Metanephros (tissue), 2 donors: Measurements from ENCODE around the gene MPIG6B. TPM values are rescaled to one million over a fixed set of nuclear protein-coding genes. Genes with fewer than 3 reads are reported as not detected.

Source experiments
- small RNA-seq: library from RNA; depleted of rRNA; stranded (forward); fragments of <200 nt; gene quantifications from one replicate; pipeline ENCODE3, GENCODE V24; 2014; ENCODE audit warnings: low replicate concordance
- total RNA-seq: library from RNA; depleted of rRNA; stranded (reverse); fragments of >200 nt; gene quantifications from one replicate; pipeline ENCODE4 v1.2.3, GENCODE V29; 2014

Gene MPIG6B, protein sequence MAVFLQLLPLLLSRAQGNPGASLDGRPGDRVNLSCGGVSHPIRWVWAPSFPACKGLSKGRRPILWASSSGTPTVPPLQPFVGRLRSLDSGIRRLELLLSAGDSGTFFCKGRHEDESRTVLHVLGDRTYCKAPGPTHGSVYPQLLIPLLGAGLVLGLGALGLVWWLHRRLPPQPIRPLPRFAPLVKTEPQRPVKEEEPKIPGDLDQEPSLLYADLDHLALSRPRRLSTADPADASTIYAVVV
- total RNA-seq, result 4.7 TPM

GRCh38 chr6:31723245-31723979 is at the start of gene MPIG6B:
Gene MPIG6B, plus strand, starts transcription at chr6:31723373. Its CDS starts 11 bp downstream, at chr6:31723384.

DNA sequence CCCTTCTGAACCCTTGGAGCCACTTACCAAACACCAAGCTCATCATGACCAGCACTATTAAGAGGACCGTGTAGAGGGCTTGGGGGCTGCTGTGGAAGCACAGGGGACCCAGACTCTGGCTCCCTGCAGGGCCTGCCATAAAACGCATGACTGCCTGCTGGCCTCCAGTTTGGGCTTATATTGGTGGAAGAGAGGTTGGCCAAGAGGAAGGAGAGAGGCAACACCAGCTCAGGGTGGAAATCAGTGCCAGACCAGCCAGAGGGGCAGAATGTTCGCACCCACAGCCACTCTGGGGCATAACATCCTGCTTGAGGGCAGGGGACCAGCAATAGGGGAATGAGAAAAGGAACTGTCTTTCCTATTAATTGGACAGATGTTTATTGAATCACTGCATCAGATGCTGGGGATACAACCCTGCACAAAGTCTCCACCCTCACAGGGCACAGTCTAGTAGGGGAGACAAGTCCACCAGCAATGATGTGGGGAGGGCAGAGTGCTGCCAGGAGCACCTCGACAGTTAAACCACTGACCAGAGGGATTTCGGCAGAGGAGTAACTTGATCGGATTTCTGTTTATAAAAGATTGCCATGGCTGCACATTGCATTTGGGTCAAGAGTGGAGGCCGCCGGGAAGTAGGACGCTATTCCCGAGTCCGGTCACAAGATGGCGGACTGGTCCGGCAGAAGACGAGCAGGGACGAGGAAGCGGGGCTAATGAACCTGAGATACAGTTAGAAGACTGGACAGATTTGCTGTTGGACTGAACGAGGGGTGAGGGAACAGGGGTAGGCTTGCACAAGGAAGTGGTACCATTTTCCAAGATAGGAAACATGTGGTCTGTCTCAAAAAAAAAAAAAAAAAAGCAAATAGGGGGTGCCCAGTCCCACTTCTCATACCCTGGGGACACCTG is 42.7 kb upstream of the MPIG6B start, which contains the start of gene LY6G5C:
Gene LY6G5C, minus strand, starts transcription at position 842 of the 909 bp plus-strand sequence. Its CDS starts 694 bp downstream, at position 148.

DNA sequence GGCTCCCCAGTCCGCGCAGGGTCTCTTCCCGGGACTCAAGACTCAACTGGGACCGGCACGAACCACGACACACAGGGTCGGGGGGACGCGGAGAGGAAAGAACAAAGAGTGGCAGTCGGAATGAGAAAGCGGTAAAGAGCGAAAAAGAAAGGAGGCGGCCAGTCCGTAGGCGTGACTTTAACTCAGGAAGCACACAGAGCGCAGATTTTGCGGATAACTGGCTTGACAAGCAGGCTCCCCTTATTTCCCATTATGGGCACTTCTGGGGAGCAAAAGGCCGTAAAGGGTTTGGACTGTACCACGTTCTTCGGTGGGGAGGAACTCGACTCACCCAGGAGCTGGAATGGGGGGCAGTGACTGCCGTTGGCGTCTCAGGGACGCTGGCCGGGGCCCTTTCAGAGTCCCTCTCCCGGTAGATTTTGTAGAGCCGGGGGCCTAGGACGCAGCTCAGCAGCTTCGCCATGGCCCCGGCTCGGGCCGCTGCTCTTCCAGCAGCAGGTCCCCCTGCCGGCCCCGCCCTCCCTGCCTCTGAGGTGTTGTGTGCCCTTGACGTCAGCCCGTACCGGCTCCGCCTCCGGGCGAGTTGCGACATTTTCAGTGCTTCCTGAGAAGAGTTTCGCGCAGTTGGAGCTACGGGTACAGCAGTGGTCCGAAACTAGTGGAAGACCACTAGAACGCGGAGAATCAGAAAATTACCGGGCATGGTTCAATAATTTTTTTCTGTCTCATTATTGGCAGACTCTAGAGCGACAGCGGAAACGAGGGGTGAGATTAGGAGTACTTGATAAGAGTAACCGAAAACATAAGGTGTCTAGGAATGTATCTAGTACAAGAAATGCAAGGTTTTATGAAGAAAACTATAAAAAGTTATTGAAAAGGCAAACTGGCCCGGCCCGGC is 20.1 kb upstream of the MPIG6B start, which contains the start of gene ABHD16A:
Gene ABHD16A, minus strand, starts transcription at position 506 of the 898 bp plus-strand sequence. Its CDS starts 43 bp downstream, at position 463.

GRCh38 chr6:31706599-31706998 is 16.6 kb upstream of the MPIG6B start, which contains the start of gene LY6G6F:
Gene LY6G6F, plus strand, starts transcription at chr6:31706866. Its CDS starts 41 bp downstream, at chr6:31706907.

DNA sequence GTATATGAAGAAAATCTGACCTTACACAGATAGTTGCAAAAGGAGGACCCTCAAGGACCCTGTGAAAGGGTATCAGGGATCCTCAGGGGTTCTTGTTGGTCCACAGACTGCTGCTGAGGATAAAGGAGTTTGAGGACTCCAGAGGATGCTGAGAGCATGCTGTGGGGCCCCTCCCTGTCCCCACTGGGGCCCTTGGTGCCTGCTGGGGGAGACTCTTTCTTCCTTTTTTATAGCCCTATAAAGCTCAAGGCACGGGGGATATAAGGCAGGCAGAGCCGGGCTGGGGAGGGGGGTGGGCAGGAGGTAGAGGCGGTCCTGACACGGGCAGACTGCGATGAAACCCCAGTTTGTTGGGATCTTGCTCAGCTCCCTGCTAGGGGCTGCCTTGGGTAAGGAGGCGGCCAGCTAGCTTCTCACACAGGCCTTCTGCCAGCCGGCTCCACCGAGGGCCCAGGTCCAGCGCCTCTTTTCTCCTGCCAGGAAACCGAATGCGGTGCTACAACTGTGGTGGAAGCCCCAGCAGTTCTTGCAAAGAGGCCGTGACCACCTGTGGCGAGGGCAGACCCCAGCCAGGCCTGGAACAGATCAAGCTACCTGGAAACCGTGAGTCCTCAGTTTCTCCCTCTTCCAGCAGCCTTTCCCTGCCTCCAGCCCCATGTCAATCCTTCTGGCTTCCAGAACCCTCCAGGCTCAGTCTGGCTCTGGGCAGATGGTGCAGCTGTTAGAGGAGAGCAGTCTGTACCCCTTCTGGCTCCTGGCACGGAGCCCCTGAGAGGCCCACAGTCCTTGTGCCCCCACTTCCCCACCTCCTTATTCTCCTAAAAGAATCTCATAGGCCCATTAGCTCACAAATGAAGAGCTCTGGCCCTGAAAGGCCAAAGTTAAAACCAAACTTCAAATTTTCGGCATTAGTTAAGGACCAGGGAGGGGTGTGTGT is 7.9 kb upstream of the MPIG6B start, which contains the start of gene LY6G6D:
Gene LY6G6D, plus strand, starts transcription at position 327 of the 937 bp plus-strand sequence. Its CDS starts 8 bp downstream, at position 335.

DNA sequence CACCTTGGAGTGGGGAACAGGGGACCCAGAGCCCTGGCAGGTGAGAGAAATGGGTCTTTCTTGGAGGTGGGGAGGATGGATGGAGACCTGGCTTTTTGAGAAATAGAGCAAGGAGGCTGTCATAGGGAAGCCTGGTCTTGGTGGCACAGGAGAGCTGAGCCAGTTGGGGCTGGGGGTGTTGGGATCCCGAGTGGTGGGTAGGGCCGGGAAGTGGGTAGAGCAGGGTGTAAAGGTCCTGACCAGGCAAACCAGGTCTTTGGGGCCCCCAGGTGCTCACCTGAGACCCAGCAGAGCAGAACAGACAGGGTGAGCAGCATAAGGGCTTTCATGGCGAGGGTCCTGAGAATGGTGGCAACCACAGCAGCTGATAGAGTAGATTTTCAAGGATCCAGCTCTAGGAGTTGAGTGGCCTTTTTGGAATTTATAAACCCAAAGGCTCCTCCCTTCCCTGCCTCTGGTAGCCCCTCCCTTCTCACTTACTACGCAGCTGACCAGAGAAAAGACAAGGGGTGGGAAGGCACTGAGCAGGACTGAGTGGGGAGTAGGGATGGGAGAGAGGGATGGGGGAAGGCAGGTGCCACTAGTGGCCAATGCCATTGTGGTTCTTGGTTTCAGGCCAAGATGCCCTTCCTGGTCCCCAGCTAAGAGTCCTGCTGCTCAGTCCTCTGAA is 1.7 kb upstream of the MPIG6B start, which contains the start of gene LY6G6C:
Gene LY6G6C, minus strand, starts transcription at position 396 of the 670 bp plus-strand sequence. Its CDS starts 67 bp downstream, at position 329.

GRCh38 chr6:31728767-31729514 is 5.8 kb downstream of the MPIG6B start, which contains the start of gene DDAH2:
Gene DDAH2, minus strand, starts transcription at chr6:31729299. Its CDS starts 138 bp downstream, at chr6:31729161.

DNA sequence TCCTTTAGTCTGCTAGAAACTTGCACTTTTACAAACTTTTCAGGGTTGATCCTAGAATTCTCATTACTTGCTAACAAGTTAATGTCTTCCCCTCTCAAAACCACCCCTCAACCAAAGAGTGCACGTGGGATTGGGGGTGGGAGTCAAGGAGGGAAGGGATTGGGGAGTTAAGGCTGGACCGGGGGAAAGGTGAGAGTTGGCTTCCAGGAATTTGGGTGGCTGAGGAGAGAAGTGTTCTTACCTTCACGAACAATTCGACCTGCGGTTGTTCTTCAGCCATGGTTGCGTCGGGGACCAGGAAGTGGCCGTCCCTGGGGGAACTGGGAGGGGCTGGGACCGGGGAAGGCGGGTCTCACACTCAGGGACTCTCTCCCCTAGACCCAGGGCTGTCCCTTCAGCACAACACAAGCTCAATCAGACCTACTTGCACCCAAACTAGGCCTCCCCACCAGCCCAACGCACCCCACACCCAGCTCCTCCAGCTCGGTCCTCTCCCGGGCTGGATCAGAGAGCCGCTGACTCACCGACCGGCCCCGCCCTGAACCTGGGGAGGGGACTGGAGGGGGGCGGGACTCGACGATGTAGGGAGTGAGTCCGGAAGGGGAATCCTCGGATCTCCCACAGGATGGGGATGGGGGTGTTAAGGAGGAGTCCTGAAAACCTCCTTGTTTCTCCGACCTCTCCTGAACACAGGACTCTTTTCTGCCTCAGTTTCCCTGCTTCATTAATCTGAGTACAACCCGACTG is 13.0 kb downstream of the MPIG6B start, which contains the start of gene CLIC1:
Gene CLIC1, minus strand, starts transcription at position 510 of the 747 bp plus-strand sequence. Its CDS starts 230 bp downstream, at position 280.

DNA sequence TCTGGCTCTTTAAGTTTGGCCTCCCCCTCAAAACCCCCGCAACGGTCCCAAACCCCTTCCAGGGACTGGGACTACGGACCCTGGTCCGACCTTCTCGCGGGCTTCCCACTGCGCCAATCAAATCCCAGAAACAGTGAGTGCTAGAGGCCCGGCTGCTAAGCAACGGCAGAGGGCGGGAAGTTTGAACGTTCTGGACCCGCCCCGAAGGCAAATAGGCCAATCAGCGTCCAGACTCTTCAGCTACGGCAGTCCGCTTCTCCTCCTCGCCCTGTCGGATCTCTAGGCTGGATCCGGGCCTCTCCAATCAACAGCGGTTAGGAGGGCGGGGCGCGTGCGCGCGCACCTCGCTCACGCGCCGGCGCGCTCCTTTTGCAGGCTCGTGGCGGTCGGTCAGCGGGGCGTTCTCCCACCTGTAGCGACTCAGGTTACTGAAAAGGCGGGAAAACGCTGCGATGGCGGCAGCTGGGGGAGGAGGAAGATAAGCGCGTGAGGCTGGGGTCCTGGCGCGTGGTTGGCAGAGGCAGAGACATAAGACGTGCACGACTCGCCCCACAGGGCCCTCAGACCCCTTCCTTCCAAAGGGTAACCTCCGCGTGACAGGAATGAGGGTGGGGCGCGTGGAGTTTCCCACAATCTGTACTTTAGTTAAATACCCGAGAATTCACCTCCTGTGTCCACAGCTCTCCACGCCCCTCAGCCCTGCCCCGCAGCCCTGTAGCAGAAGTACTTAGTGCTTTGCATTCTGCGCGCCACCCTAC is 16.6 kb downstream of the MPIG6B start, which contains the start of gene MSH5:
Gene MSH5, plus strand, starts transcription at position 367 of the 758 bp plus-strand sequence. CDS start 462 bp downstream, outside the sequence.

DNA sequence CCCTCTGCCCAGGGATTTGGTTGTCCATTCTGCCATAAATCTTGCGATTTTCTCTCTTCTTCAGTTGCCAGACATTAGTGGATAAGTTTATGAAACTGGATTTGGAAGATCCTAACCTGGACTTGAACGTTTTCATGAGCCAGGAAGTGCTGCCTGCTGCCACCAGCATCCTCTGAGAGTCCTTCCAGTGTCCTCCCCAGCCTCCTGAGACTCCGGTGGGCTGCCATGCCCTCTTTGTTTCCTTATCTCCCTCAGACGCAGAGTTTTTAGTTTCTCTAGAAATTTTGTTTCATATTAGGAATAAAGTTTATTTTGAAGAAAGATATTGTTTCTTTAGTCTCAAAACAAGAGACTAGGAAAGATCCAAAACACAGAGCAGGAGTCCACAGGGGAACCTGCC is 39.2 kb downstream of the MPIG6B start, which contains the start of gene SAPCD1:
Gene SAPCD1, plus strand, starts transcription at position 301 of the 400 bp plus-strand sequence. CDS start 399 bp downstream, outside the sequence.

Small RNA genes lying within 50 kb of the gene (small RNA-seq; reads per million reads assigned to genes)
- gene LY6G6D (not detected), gene MIR4646 (not detected), gene MSH5-SAPCD1 (not detected), gene RNU6-850P (not detected), gene SAPCD1 (not detected)

Other genes with a start within 250 kb of the MPIG6B start
- 3.6 TPM for gene MICB, start 225.2 kb upstream of the MPIG6B start, total RNA-seq
- gene MCCD1, start 194.4 kb upstream of the MPIG6B start, total RNA-seq, result 9.8 TPM
- gene DDX39B, start 181.4 kb upstream of the MPIG6B start, total RNA-seq, result 530 TPM
- 2.2 TPM for gene ATP6V1G2, start 176.8 kb upstream of the MPIG6B start, total RNA-seq
- 26.4 TPM for gene NFKBIL1, start 175.8 kb upstream of the MPIG6B start, total RNA-seq
- not detected for gene LTA, start 151.1 kb upstream of the MPIG6B start, total RNA-seq
- gene TNF, start 147.8 kb upstream of the MPIG6B start, total RNA-seq, result 0.35 TPM
- 3.1 TPM for gene LTB, start 140.9 kb upstream of the MPIG6B start, total RNA-seq
- gene LST1, start 137.1 kb upstream of the MPIG6B start, total RNA-seq, result 12.3 TPM
- 0.35 TPM for gene NCR3, start 130.4 kb upstream of the MPIG6B start, total RNA-seq
- 18.7 TPM for gene AIF1, start 108.1 kb upstream of the MPIG6B start, total RNA-seq
- 111 TPM for gene PRRC2A, start 102.7 kb upstream of the MPIG6B start, total RNA-seq
- gene BAG6, start 70.7 kb upstream of the MPIG6B start, total RNA-seq, result 208 TPM
- gene APOM, start 67.5 kb upstream of the MPIG6B start, total RNA-seq, result 24.0 TPM
- gene C6orf47, start 62.6 kb upstream of the MPIG6B start, total RNA-seq, result 18.3 TPM
- 16.5 TPM for gene GPANK1, start 58.4 kb upstream of the MPIG6B start, total RNA-seq
- gene CSNK2B, start 57.3 kb upstream of the MPIG6B start, total RNA-seq, result 99.5 TPM
- gene LY6G5B, start 53.4 kb upstream of the MPIG6B start, total RNA-seq, result 3.3 TPM
- gene LY6G5C, start 42.3 kb upstream of the MPIG6B start, total RNA-seq, result 1.1 TPM
- 56.0 TPM for gene ABHD16A, start 20.0 kb upstream of the MPIG6B start, total RNA-seq
- not detected for gene LY6G6F, start 16.5 kb upstream of the MPIG6B start, total RNA-seq
- gene LY6G6D, start 8.0 kb upstream of the MPIG6B start, total RNA-seq, result not detected
- gene LY6G6C, start 1.6 kb upstream of the MPIG6B start, total RNA-seq, result not detected
- gene DDAH2, start 5.9 kb downstream of the MPIG6B start, total RNA-seq, result 121 TPM
- gene CLIC1, start 13.2 kb downstream of the MPIG6B start, total RNA-seq, result 227 TPM
- 18.9 TPM for gene MSH5, start 16.6 kb downstream of the MPIG6B start, total RNA-seq
- 4.3 TPM for gene SAPCD1, start 39.3 kb downstream of the MPIG6B start, total RNA-seq
- 8.6 TPM for gene VWA7, start 54.0 kb downstream of the MPIG6B start, total RNA-seq
- gene VARS1, start 72.4 kb downstream of the MPIG6B start, total RNA-seq, result 38.8 TPM
- 33.5 TPM for gene LSM2, start 83.6 kb downstream of the MPIG6B start, total RNA-seq
- 2.9 TPM for gene HSPA1L, start 91.9 kb downstream of the MPIG6B start, total RNA-seq
- gene HSPA1A, start 92.2 kb downstream of the MPIG6B start, total RNA-seq, result 1,222 TPM
- 1,232 TPM for gene HSPA1B, start 104.4 kb downstream of the MPIG6B start, total RNA-seq
- gene NEU1, start 139.4 kb downstream of the MPIG6B start, total RNA-seq, result 46.4 TPM
- gene SLC44A4, start 155.6 kb downstream of the MPIG6B start, total RNA-seq, result 28.4 TPM
- 71.4 TPM for gene EHMT2, start 174.3 kb downstream of the MPIG6B start, total RNA-seq
- 14.4 TPM for gene ZBTB12, start 178.7 kb downstream of the MPIG6B start, total RNA-seq
- gene C2, start 204.3 kb downstream of the MPIG6B start, total RNA-seq, result 7.1 TPM
- 9.9 TPM for gene CFB, start 222.7 kb downstream of the MPIG6B start, total RNA-seq
- gene NELFE, start 235.6 kb downstream of the MPIG6B start, total RNA-seq, result 50.0 TPM
- 53.5 TPM for gene SKIC2, start 235.8 kb downstream of the MPIG6B start, total RNA-seq
- 20.1 TPM for gene DXO, start 248.8 kb downstream of the MPIG6B start, total RNA-seq